ENCODE data around the gene KRTAP5-7. TPM values are rescaled to one million over a fixed set of nuclear protein-coding genes. Genes with fewer than 3 reads are reported as not detected.

KRTAP5-7 gene
- total and polyA plus RNA-seq, 2 of the 13 experiments (the other 11 are each of a cell fraction or from before 2014, with no cell fraction given): 0.54 TPM; not detected in 1

GRCh38 chr11:71557257-71557656 lies 30.2 kb downstream of the KRTAP5-7 start (continued):
- no peak for TF ChIP-seq ZNF142 (CRISPR knock-in tag; IDR thresholded peaks at IDR 0.05)

GRCh38 chr11:71558996-71559395 lies 31.9 kb downstream of the KRTAP5-7 start:
- Histone ChIP-seq H3K4me2 (ENCODE audit: low read depth, low read length) (no peak overlapping the region), H3K4me1 (ENCODE audit: insufficient read depth, low read length) (peaks cover 17% of the 10 kb centered on the region), H3K9ac (ENCODE audit: insufficient read depth, low read depth, low read length) (no peak overlapping the region), H3K36me3 (replicated peaks in 1 of 2; ENCODE audit: control insufficient read depth in 1 of 2, insufficient read depth in 2 of 2, low read length in 2 of 2) (no peaks in the 10 kb centered on the region), H3K9me3 (ENCODE audit: low read length) (no peaks in the 10 kb centered on the region), H3K27ac (ENCODE audit: extremely low read length, insufficient read depth, low read length) (no peak overlapping the region), H2AFZ (ENCODE audit: low read length) (no peak overlapping the region), H3K4me3 (replicated peaks in 1 of 3; ENCODE audit: insufficient read depth in 1 of 3, low read depth in 2 of 3, low read length in 3 of 3) (no peak overlapping the region), H3K79me2 (ENCODE audit: insufficient read depth, low read length) (no peaks in the 10 kb centered on the region), H3K27me3 (ENCODE audit: control insufficient read depth in 1 of 2, insufficient read depth in 2 of 2, low read length in 2 of 2) (peaks cover 0 to 1% of the 10 kb centered on the region in 2 experiments; a peak in 3 of 5 replicates), H4K20me1 (ENCODE audit: insufficient read depth, low read length) (no peaks in the 10 kb centered on the region)
- intact Hi-C loops (cut with micrococcal nuclease; ENCODE audit: unreplicated experiment) (no loop called here), in situ Hi-C loops (cut with HindIII; ENCODE audit: extremely low pct_ligation_motif_present, low pct_unique_long_range_greater_than_20kb) (no loop called here)
- BruUV-seq (replicated peaks): no TSS peak
- DNase-seq (ENCODE audit: low spot score) (no peak), ATAC-seq (no peak), FAIRE-seq (no peak)
- ChIA-PET CTCF (ENCODE audit: low intra/inter-chr PET ratio, low total read pairs) (no interaction called here), POLR2A (no interaction called here)
- 76% methylated on average over 1 of the region's 1 CpG for WGBS (ENCODE audit: low lambda C conversion rate)
- TF ChIP-seq LRRFIP1 (CRISPR knock-in tag; conservative IDR thresholded peaks at IDR 0.05) (no peak), HNF4A (CRISPR knock-in tag; IDR thresholded peaks at IDR 0.05) (no peak), GATAD2A (CRISPR knock-in tag; IDR thresholded peaks at IDR 0.05) (no peak), IKZF1 (IDR thresholded peaks at IDR 0.05) (no peak), SP5 (CRISPR knock-in tag; IDR thresholded peaks at IDR 0.05; ENCODE audit: borderline replicate concordance, low read depth) (no peak), SRF (IDR thresholded peaks at IDR 0.05; ENCODE audit: low read depth, low read length) (no peak), ZNF431 (CRISPR knock-in tag; IDR thresholded peaks at IDR 0.05; ENCODE audit: borderline replicate concordance, low read depth) (no peak), MED13 (CRISPR knock-in tag; IDR thresholded peaks at IDR 0.05) (no peak), ZNF292 (CRISPR knock-in tag; IDR thresholded peaks at IDR 0.05; ENCODE audit: borderline replicate concordance, low read depth) (no peak), HNF4G (IDR thresholded peaks at IDR 0.05; ENCODE audit: borderline replicate concordance, low read depth, low read length) (no peak), HNF4G (CRISPR knock-in tag; IDR thresholded peaks at IDR 0.05; ENCODE audit: borderline replicate concordance, low read depth) (no peak), HOXA9 (CRISPR knock-in tag; IDR thresholded peaks at IDR 0.05; ENCODE audit: borderline replicate concordance) (no peak), CCAR2 (optimal IDR thresholded peaks at IDR 0.05; ENCODE audit: low read depth, low read length) (no peak), ZSCAN22 (CRISPR knock-in tag; IDR thresholded peaks at IDR 0.05) (no peak), ATRX (CRISPR knock-in tag; IDR thresholded peaks at IDR 0.05; ENCODE audit: borderline replicate concordance) (no peak), SNAI1 (CRISPR knock-in tag; IDR thresholded peaks at IDR 0.05; ENCODE audit: borderline replicate concordance) (no peak), SMYD3 (CRISPR knock-in tag; IDR thresholded peaks at IDR 0.05) (no peak)
